A549 (cell line): Measurements from ENCODE around the gene CD200R1L. TPM values are rescaled to one million over a fixed set of nuclear protein-coding genes. Genes with fewer than 3 reads are reported as not detected.

Experiments used
- ATAC-seq, 2 experiments: fragments of 200-7000 bp in 1 of 2; fragments of >200 bp in 1 of 2; cut with Nextera tagmentation in 1 of 2; cut with Tn5 transposase in 1 of 2; 3 replicates each; pipeline versions ENCODE4 v1.8.0 to v1.9.1; 2018 to 2020; ENCODE audit warnings: mild to moderate bottlenecking in 1 of 2, moderate library complexity in 1 of 2
- CTCF ChIA-PET: fragments of 300-600 bp; sonication (Branson Sonifier 250); formaldehyde crosslinking; extraction: SDS; loops from one replicate; lab custom pipeline; 2021; ENCODE audit warnings: antibody characterized with exemption, inconsistent platforms; lab: Yijun Ruan, JAX
- POLR2A ChIA-PET: fragments of 350-600 bp; formaldehyde crosslinking; extraction: SDS; loops from one replicate; lab custom pipeline; 2021; ENCODE audit warnings: antibody characterized with exemption, inconsistent platforms; lab: Yijun Ruan, JAX
- DNase-seq, 2 experiments: peaks; one replicate each; pipeline versions ENCODE4 v3.0.0 to v3.0.0-alpha.2; 2011 to 2016; ENCODE audit warnings: low read depth in 1 of 2, low spot score in 1 of 2
- FAIRE-seq: peaks from 2 replicates; lab custom pipeline; 2011; peaks lifted over from hg19 to GRCh38; lab: Jason Lieb, UNC
- H3K27ac ChIP-seq, 2 experiments: fragments of >200 bp; sonication (Bioruptor Twin); formaldehyde crosslinking; 3 replicates each; pipeline ENCODE4 v1.5.1; 2016 to 2017
- H3K4me1 ChIP-seq: fragments of >200 bp; sonication (Bioruptor Twin); formaldehyde crosslinking; 3 replicates; pipeline ENCODE4 v1.6.1; 2016
- H3K4me2 ChIP-seq: fragments of >200 bp; sonication (Bioruptor Twin); formaldehyde crosslinking; 3 replicates; pipeline ENCODE4 v1.6.1; 2016
- H3K4me3 ChIP-seq: fragments of >200 bp; sonication (Bioruptor Twin); formaldehyde crosslinking; 3 replicates; pipeline ENCODE4 v1.5.1; 2016
- H3K9me3 ChIP-seq: fragments of >200 bp; sonication (Bioruptor Twin); formaldehyde crosslinking; 3 replicates; pipeline ENCODE4 v1.6.1; 2016
- BCL3 ChIP-seq: fragments of >200 bp; sonication (Bioruptor Twin); formaldehyde crosslinking; IDR thresholded peaks from 3 replicates; pipeline ENCODE4 v1.6.1; 2016
- CBX2 ChIP-seq: fragments of 200-600 bp; sonication (generic); IDR thresholded peaks from 2 replicates; pipeline ENCODE4 v1.6.1; 2016; ENCODE audit warnings: low read depth, mild to moderate bottlenecking, borderline replicate concordance
- HEYL ChIP-seq: fragments of 250-450 bp; sonication (Bioruptor Pico); IDR thresholded peaks from 2 replicates; pipeline ENCODE4 v1.8.0; 2021; ENCODE audit warnings: mild to moderate bottlenecking, moderate library complexity
- HOXB13 ChIP-seq: fragments of 250-450 bp; sonication (Bioruptor Pico); IDR thresholded peaks from 2 replicates; pipeline ENCODE4 v1.5.0; 2020; ENCODE audit warnings: low read depth, mild to moderate bottlenecking, moderate library complexity
- MYC ChIP-seq: IDR thresholded peaks from 2 replicates; pipeline ENCODE4 v1.6.1; 2012; ENCODE audit warnings: mild to moderate bottlenecking, inconsistent platforms, low read length, improper control_type of control experiment, borderline replicate concordance
- PHF8 ChIP-seq: fragments of 200-600 bp; sonication (generic); IDR thresholded peaks from 2 replicates; pipeline ENCODE4 v1.6.1; 2016; ENCODE audit warnings: low read depth, mild to moderate bottlenecking, antibody characterized with exemption, moderate library complexity, borderline replicate concordance
- POLR2A ChIP-seq: IDR thresholded peaks from 2 replicates; pipeline ENCODE4 v1.6.1; 2012; ENCODE audit warnings: mild to moderate bottlenecking, low read length
- POLR2AphosphoS2 ChIP-seq: conservative IDR thresholded peaks from 2 replicates; pipeline ENCODE4 v1.6.1; 2012; ENCODE audit warnings: low read length, improper control_type of control experiment, inconsistent platforms
- REST ChIP-seq: fragments of 200-600 bp; sonication (generic); IDR thresholded peaks from 2 replicates; pipeline ENCODE4 v1.6.1; 2016; ENCODE audit warnings: antibody characterized with exemption, mild to moderate bottlenecking, moderate library complexity
- RNF2 ChIP-seq: fragments of 200-600 bp; sonication (generic); IDR thresholded peaks from 2 replicates; pipeline ENCODE4 v1.6.1; 2016; ENCODE audit warnings: low read depth, mild to moderate bottlenecking, antibody characterized with exemption, moderate library complexity, borderline replicate concordance
- ZC3H11A ChIP-seq: fragments of 450-650 bp; IDR thresholded peaks from 2 replicates; pipeline ENCODE4 v1.6.1; 2014; ENCODE audit warnings: antibody characterized with exemption, mild to moderate bottlenecking
- WGBS: methylation state at CpG from one replicate; pipeline ENCODE4 v1.1.6; 2017; ENCODE audit errors: missing lambda C conversion rate; 5-methylcytosine and 5-hydroxymethylcytosine counted together
- polyA plus RNA-seq, 4 experiments: library from polyadenylated mRNA; depleted of rRNA in 3 of 4; stranded (reverse); fragments of >200 nt; fragmentation: RNase III in 1 of 4; extraction: RNeasy Plus Mini Kit Qiagen cat#74134 plus additional on column Dnase treatment in 1 of 4; gene quantifications; 2 replicates in 3 of 4; 3 replicates in 1 of 4; pipeline ENCODE4 v1.2.3, GENCODE V29; 2011 to 2017
- TF ChIP-seq, protein P1 (sequence below): IDR thresholded peaks from 2 replicates; pipeline ENCODE4 v1.6.1; 2012

CD200R1L gene
- polyA plus RNA-seq, 2 of the 4 experiments (the other 2 are of a cell fraction): 0.10 TPM; not detected in 1

DNA sequence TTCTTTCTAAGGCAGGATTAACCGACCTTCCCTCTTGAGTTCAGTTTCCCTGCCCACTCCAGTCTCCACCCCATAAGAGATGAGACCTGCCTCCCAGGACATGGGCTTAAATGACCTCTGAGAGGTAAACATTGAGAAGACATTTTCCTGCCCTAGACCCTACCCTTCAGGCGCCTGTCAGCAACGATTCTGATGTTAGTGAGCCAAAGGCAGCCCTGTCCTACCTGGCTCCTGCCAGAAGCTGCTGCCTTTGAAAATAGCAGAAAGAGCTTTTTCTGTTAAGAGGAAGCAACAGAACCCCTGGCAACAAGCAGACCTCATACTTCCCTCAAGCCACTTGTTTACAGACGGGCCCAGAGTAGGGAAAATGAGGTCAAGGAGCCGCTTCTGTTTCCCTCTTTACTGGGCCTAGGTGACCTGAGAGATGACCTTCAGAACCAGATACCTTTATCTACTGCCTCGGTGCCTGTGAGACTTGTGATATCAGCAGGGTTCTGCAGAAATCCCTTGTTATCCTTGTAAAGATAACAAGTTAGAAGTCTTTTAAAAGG, 52.0 kb downstream of the CD200R1L start (continued):
- TF ChIP-seq REST (no peak), ZC3H11A (no peak), HEYL (CRISPR knock-in tag) (no peak), POLR2A (no peak), RNF2 (no peak), MYC (no peak), POLR2AphosphoS2 (no peak), PHF8 (no peak), CBX2 (no peak), BCL3 (no peak)
- TF ChIP-seq, protein P1, sequence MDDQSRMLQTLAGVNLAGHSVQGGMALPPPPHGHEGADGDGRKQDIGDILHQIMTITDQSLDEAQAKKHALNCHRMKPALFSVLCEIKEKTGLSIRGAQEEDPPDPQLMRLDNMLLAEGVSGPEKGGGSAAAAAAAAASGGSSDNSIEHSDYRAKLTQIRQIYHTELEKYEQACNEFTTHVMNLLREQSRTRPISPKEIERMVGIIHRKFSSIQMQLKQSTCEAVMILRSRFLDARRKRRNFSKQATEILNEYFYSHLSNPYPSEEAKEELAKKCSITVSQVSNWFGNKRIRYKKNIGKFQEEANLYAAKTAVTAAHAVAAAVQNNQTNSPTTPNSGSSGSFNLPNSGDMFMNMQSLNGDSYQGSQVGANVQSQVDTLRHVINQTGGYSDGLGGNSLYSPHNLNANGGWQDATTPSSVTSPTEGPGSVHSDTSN: no peak

- no peak for DNase-seq
- 56% methylated on average over 3 of the region's 3 CpGs for WGBS
- peak overlapping the region; percentile 20 to 61; a peak in 4 of 6 replicates for H3K27ac ChIP-seq
Measured at GRCh38 chr3:112793326-112794081, 53.2 kb downstream of the CD200R1L start.

More at GRCh38 chr3:112793326-112794081, 53.2 kb downstream of the CD200R1L start:
- CTCF ChIA-PET: interaction anchor here (0.7 to 1.3 kb wide), 4 partner anchors 8 to 151 kb away, joined by 3 read pairs; no protein-coding TSS in a partner anchor
- H3K4me2 ChIP-seq: peak overlapping the region; percentile 2; the same call in 2 of the 3 replicates
- no peaks in the 10 kb centered on the region for H3K9me3 ChIP-seq
- FAIRE-seq (no peak), ATAC-seq (peak; percentile 43 to 51; a peak in 4 of 6 replicates)
- POLR2A ChIA-PET: no interaction called here
- TF ChIP-seq PHF8: no peak
- no peak for TF ChIP-seq HOXB13
- TF ChIP-seq, protein P1: no peak
- TF ChIP-seq BCL3: no peak
- peaks cover 20% of the 10 kb centered on the region for H3K4me1 ChIP-seq
- no peak overlapping the region for H3K4me3 ChIP-seq
